Cortex of kidney (tissue), 1 donor: ENCODE data around the gene NUDT4B.
"Not testable (repeated sequence)": the region's sequence is repeated elsewhere in the genome, so short reads cannot be mapped to it uniquely, and the experiment has no call there.

Experiments
- DNase-seq: peaks from one replicate; lab custom pipeline; 2025; lab: John Stamatoyannopoulos, UW

Gene NUDT4B

DNA sequence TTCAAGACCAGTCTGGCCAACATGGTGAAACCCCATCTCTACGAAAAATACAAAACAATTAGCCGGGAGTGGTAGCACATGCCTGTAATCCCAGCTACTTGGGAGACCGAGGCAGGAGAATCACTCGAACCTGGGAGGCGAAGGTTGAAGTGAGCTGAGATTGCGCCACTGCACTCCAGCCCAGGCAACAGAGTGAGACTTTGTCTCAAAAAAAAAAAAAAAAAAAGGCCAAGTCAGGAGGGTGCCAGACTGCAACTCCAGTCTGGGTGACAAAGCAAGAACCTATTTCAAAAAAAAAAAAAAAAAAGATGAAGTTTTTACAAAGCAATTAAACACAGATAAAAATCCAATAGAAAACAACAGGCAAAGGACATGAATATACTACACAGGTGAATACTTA, 9.9 kb upstream of the NUDT4B start:
- DNase-seq = not testable (repeated sequence)

DNA sequence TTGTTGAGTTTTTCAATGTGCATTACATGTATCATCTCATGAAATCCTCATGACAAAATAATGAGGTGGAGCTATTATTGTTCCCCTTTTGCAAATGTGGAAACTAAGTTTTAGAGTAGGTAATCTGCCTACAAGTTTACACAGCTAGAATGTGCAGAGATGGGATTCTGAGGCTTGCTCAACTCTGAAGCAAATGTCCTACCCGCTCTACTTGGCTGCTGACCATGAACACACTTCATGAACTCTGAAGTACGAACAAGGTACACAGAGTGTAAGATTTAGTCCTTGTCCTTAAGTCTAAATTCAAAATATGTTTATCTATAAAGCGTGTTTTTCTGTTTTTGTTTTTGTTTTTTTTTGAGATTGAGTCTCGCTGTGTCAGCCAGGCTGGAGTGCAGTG, 5.4 kb upstream of the NUDT4B start:
- not testable (repeated sequence) for DNase-seq

DNA sequence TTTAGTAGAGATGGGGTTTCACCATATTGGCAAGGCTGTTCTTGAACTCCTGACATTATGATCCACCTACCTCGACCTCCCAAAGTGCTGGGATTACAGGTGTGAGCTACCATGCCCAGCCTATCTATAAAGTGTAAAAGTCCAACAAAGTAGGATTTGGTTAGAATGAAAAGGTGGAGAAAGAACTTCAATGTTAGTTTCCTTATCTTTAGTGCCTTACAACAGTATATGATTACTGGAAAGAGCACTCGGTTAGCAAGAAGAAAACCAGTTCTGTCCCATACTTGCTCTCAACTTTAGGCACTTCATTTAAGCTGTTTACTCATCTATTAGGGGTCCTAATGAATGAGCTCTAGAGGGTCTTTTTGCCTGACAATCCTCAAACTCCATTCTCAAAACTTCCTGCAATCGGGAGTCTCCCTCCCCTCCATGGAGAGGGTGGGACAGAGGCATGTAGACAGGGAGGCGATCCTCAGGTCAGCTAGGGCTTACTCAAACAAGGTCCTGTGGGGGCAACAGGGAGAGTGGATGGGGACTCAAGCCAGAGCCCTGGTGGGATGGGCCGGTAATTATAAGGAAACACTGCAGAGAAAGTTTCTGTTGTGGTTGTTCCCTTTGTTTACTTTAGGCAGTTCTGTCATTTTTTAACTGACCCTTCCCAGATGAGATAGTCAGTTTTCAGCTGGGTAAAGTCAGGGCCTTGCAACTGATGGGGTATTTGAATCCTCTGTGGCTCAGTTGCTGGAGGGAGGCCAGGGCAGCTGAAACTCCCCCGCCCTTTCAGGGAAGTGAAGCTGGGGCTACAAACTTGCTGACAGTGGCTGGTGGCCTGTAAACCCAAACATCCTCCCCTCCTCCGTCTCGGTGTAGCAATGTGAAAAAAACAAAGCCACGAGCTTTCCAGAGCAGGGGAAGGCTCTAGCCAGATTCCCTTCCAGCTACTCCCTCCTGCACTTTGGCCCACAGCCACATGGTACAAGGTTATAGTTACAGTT, 4.6 kb upstream of the NUDT4B start:
- DNase-seq = not testable (repeated sequence)

DNA sequence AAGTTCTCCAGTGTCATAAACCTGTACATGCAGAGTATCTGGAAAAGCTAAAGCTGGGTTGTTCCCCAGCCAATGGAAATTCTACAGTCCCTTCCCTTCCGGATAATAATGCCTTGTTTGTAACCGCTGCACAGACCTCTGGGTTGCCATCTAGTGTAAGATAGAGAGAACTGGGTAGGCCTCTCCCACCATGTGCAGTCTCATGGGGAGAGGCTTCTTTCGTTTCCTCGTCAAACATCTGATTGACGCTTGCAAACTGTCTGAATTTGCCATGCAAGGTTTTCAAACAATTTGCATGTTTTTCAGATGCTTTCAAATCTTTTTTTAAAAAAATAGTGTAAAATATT, 734 bp downstream of the NUDT4B start:
- not testable (repeated sequence) for DNase-seq

DNA sequence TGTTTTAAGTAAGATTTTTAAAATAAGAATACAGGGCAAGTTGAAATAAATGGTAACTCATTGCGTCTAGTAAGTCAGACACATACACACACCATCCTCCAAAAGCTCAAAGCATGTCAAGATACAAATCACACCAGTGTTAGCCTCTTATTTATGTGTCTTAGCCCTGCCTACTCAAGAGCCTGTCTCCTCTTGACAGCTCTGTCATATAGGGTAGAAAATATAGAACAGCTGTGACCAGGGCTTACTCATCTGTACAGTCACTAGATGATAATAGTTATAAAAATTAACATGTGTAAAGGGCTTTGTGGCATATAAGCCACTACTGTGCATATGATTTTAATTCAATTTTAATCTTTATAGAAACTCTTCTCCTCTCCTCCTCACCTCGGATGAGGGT, 7.7 kb downstream of the NUDT4B start:
- DNase-seq = not testable (repeated sequence)

DNA sequence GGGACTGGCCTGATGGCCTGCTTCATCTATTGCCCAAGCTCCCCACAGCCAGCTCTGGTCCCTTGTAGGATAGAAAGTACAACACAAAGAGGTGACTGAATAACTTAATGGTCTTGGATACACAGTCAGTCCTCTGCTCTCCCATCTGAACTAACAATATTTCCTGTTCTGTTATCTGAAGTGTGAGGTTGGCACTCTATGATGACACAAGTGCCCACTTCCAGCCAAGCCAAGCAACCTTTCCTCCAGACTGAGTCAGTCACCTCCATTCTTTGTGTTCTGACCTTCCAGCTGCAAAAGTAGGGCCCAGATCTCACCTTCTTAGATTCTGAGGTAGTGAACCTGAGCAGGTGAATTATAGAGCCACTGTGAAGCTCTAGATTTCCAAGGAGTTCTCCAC, 8.9 kb downstream of the NUDT4B start:
- not testable (repeated sequence) for DNase-seq

DNA sequence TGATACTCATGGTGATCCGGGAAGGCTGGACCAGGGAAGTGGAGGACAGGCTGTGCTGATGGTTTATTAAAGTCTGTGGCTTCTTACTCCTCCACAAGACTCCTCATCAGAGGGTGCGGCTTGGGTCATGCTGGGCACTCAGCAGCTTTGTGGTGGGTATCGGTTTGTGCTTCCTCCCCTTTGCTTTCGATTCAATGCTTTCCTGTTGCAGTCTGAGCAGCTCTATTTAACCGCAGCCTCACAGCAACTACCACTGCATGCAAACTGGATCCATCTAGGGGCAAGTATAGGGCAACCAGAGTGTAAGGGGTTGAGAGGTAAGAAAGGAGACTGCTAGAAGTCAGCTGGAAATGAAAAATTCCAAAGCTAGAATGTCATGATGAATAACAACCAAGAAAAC, 9.8 kb downstream of the NUDT4B start:
- DNase-seq = not testable (repeated sequence)

DNA sequence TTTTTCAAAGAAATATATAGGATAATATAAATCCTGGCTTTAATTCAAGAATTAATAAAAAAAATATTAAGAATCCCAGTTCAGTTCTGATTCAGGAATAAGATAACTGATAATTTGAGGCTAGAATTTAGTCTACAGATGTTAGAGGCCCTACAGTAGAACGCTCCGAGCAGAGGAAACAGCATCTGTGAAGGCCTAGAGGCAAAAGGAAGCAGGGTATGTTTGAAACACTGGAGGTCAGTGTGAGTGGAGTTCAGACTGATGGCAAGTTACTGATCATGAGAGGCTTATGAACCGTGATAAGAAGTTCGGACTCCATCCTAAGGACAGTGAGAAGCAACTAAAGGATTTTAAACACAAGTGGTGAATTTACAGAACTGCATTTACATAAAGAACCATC, 10.4 kb downstream of the NUDT4B start:
- DNase-seq = not testable (repeated sequence)

DNA sequence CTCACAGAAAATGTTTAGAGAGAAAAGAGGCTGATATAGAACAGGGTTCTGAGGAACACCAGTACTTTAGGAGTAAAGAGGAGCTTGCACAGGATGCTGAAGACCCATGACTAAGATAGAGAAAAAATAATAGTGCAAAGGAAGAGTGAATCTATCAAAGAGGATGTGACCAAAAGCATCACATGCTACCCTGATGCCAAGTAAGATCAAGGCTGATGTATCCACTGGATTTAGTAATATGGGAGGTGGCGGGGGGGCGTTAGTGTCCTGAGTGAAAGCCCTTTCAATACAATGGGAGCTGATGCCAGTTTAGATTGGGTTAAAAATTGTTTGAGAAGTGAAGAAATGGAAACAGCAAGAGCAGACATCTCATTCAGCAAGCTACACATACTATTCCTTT, 11.2 kb downstream of the NUDT4B start:
- not testable (repeated sequence) for DNase-seq

DNA sequence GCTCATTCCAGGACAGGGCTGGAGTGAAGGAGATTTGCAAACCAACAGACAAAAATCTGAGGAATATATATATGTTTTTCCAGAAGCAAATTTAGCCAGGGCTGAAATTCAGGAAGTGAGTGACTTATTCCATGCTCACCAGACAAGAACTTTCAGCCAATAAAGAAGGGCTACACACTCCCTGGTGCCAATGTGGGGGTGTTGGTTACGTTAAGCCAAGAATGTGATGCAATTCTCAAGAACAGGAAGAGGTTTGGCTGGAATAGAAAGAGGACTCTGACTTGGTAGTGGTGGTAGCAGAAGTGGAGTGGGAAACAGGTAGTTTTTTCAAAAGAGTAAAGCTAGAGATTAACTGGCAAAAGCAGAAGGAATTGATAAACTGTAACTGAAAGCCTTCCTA, 11.6 kb downstream of the NUDT4B start:
- not testable (repeated sequence) for DNase-seq

DNA sequence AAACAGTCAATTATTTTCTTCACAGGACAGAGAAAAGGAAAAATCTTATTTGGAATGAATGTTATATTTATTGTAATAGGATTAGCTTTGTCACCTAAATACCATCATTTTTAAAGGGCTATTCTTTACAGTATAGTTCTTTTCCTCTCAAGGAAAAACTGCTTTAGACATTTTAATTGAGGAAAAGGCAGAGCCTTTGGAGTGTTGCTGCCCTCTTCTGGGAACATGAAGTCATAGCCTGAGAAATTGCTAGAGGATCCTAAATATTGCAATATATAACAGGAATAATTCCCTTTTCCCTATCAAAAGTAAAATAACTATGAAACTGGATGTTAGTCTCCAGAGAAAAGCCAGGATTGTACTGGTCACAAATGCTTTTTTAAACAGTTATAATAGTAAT, 12.8 kb downstream of the NUDT4B start:
- DNase-seq = not testable (repeated sequence)

DNA sequence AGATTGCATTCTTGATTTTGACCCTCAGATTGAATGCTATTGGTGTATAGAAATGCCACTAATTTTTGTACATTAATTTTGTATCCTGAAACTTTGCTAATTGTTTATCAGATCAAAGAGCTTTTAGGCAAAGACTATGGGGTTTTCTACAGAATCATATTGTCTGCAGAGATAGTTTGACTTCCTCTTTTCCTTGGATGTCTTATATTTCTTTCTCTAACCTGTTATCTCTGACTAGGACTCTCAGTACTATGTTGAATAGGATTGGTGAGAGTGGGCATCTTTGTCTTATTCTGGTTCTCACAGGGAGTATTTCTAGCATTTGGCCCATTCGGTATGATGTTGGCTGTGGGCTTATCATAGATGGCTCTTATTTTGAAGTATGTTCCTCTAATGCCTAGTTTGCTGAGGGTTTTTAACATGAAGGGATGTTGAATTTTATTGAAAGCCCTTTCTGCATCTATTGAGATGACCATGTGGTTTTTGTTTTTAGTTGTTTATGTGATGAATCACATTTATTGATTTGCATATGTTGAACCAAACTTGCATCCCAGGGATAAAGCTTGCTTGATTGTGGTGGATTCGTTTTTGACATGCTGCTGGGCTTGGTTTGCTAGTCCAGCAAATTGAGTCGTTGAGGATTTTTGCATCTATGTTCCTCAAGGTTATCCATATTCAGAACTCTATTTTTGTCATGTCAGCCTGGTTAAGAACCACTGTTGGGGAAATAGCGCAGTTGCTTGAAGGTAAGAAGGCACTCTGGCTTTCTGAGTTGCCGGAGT, 16.9 kb downstream of the NUDT4B start:
- DNase-seq = not testable (repeated sequence)

DNA sequence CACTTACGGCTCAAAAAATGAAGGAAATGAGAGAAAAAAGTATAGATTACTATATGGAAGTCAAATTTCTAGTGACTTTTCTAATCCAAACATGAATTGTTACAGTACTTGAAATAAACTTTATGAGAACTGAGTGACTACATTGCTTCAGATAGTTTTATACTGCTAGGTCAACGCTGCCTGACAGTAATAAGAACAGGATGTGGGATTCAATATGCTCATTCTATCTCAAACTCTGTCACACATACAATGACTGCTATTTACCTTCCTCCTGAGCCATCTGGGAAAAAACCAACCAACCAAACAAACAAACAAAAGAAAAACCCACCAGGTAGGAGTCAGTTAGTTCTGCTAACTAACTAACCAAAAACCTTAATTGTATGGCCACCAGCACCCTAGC, 20.0 kb downstream of the NUDT4B start:
- not testable (repeated sequence) for DNase-seq

DNA sequence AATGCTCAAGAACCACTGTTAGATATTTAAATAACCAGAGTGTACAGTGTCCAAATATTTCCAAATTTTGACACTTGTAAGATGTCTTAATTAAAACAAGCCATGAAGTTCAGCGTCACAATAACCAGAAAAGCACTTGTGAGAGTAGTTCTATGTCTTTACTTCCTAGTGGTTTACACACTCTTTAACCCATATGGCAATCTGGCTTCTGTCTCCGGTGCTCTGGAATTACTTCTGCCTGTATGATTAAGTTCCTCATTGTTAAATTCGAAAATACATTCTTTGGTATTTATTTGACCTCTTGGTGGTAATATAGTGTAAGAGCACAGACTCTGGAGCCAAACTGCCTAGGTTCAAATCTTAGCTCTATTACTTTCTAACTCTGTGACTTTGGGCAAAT, 20.9 kb downstream of the NUDT4B start:
- DNase-seq = not testable (repeated sequence)

DNA sequence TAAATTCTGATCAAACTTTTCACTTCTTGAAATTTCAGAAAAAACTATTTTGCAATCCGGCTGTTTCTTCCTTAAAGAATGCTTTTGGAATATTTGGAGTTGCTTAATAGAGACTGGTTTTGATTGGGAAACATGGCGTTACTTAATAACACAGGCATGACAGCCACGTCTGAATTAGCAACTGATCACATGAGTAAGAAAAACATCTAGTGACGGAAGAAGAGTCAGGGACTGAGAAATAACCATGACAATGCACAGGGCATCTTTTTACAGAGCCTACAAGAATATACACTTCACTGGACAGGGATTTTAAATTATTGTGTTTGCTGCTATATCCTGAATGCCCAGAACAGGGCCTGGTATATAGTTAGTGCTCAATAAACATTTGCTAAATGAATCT, 25.1 kb downstream of the NUDT4B start:
- not testable (repeated sequence) for DNase-seq

DNA sequence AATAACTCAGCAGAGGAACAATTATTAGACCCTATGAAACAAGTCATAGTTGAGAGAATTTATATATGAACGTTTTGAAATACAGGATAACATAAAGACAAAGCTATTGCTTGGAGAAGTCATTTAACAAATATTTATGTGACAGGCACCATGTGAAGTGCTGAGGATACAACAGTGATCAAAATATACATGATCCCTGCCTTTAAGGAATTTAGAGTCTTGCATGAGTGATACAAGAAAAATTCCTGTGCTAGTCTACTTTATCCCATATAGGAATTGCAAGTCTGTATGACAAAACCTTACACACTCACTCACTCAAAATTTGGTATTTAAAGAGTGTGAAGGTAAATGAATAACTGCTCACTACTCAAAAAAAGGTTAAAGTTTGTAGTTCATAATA, 25.5 kb downstream of the NUDT4B start:
- not testable (repeated sequence) for DNase-seq

DNA sequence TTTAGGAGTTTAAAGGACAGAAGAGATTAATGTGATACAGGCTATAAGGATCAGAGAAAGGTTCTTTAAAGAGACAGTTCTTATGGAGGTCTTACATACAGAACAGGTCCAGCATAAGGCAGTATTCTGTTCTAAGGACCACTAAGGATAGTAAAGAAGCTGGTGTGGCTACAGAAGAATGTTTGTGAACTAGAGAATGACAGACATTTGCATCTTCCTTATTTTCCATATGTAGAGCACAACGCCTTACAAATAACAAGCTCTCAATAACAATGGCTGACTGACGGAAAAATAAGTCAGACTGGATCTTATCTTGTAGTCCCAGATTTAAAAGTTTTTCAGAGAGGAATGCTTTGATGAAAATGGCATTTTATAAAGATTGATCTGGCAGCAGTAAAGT, 26.7 kb downstream of the NUDT4B start:
- not testable (repeated sequence) for DNase-seq

DNA sequence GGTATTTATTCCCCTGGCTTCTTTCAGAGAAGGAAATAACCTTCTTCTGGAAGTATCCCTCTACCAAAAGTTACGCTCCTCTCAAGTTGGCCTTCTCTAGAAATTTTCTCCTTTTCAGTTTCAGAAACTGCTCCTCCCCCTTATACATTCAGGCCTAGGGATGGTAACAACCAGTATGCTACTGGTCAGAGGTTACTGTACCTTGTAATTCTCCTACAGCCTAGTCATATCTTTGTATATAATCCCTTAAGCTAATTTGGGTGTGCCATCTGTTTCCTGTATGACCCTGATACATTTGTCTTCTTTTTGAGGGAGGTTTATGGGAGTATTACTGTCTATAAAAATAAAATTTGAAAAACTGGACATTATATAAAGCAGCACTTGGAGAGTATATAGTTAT, 29.1 kb downstream of the NUDT4B start:
- not testable (repeated sequence) for DNase-seq

DNA sequence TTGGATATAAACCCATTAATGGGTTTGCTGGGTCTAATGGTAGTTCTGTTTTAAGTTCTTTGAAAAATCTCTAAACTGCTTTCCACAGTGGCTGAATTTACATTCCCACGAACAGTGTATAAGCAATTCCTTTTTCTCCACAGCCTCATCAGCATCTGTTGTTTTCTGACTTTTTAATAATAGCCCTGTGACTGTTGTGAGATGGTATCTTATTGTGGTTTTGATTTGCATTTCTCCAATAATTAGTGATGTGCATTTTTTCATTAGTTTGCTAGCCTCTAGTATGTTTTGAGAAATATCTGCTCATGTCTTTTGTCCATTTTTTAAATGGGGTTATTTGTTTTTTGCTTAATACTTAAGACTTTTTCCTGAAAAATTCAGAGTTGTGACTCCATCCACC, 31.8 kb downstream of the NUDT4B start:
- not testable (repeated sequence) for DNase-seq

DNA sequence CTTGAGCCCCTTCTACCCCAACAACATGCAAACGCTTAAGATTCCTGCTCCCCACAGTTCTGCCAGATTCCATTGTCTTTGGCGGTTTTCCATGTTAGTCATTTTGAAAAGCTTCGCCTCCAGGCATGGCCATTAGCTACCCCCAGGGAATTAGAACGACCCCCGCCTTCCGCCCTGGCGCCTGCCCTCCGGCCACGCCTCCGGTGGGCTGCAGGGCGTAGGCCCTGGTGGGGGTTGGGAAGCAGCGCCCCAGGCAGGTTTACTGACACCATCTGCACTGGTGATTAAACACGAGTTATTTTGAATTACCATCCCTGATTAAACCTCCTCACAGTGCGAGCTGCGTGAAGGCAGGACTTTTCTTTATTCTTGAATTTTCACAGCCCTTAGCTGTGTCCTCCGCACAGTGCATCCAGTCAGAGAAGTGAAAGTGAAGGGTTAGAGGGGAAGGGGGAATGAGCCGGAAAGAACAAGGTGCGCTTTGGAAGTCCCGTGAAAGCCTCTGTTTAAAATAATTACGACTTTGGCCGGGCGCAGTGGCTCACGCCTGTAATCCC, 43.0 kb downstream of the NUDT4B start:
- not testable (repeated sequence) for DNase-seq

DNA sequence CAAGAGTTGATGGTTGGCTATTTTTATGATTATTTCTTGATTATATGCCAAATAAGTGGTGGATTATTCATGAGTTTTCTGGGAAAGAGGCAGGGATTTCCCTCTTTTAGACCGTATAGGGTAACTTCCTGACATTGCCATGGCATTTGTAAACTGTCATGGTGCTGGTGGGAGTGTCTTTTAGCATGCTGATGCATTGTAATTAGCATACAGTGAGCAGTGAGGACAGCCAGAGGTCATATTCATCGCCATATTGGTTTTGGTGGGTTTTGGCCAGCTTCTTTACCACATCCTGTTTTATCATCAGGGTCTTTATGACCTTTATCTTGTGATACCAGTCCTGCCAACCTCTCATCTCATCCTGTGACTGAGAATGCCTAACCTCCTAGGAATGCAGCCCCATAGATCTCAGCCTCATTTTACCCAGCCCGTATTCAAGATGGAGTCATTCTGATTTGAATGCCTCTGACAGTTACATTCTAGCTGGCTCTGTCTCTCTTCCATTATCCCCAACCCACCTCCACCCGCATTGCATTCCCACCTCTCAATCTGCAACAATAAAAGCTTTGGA, 45.3 kb downstream of the NUDT4B start:
- DNase-seq = not testable (repeated sequence)
